ENCODE results near the gene MYO1D.

Gene MYO1D

DNA sequence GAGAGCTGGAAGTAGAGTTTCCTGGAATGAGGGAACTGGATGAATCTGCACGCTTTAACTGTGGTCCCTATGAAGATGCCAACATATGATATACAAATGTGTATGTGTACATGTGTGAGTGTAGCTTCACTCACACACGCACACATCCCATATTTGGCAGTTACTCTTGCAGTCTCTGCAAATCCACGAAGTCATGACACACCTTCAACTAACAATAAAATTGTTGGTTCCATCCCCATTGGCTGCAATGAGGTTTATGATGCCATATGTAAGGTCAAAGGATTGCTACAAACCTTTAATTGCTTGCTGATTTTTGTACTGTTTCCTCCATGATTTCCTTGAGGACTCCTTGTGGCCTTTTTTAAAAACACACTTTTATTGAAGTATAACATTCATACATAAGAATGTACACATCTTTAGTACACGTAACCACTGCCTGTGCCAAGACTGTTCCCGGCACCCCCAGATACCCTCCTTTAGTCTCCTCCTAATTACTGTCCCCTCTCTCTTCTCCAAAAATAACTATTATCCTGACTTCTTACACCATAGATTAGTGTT lies 22.0 kb downstream of the MYO1D start:
- no peaks in the 10 kb centered on the region for H3K9me3 Mint-ChIP-seq (ENCODE audit: low read depth)

DNA sequence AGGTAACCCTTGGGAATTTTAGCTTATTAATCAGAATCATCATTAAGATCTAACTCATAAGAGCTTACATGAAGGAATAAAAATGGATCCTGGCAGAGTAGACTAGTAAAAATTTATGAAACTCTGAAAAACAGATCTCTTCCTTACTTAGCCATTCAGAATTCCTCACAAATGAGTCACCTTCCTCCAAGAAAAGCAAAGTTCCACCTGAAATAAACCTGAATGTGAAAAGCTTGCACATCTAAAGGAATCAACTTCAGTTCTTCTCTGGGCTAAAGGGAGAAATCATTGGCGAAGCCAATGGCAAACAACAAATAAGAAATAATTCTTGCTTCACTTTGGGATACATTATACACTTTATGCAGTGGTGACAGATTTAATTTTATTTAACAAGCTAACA lies 22.7 kb downstream of the MYO1D start:
- Mint-ChIP-seq H3K4me1 (ENCODE audit: low read depth) (no peaks in the 10 kb centered on the region), H3K27ac (no peak overlapping the region), H3K9me3 (ENCODE audit: low read depth) (no peaks in the 10 kb centered on the region), H3K36me3 (peaks cover 3% of the 10 kb centered on the region), H3K4me3 (no peak overlapping the region), H3K27me3 (peaks cover 13% of the 10 kb centered on the region)

More for the DNA sequence above, 22.0 kb downstream of the MYO1D start:
- no peak overlapping the region for H3K27ac Mint-ChIP-seq
- no peaks in the 10 kb centered on the region for H3K4me1 Mint-ChIP-seq (ENCODE audit: low read depth)
- H3K36me3 Mint-ChIP-seq, result peaks cover 3% of the 10 kb centered on the region
- H3K4me3 Mint-ChIP-seq, result no peak overlapping the region
- H3K27me3 Mint-ChIP-seq, result peaks cover 13% of the 10 kb centered on the region

DNA sequence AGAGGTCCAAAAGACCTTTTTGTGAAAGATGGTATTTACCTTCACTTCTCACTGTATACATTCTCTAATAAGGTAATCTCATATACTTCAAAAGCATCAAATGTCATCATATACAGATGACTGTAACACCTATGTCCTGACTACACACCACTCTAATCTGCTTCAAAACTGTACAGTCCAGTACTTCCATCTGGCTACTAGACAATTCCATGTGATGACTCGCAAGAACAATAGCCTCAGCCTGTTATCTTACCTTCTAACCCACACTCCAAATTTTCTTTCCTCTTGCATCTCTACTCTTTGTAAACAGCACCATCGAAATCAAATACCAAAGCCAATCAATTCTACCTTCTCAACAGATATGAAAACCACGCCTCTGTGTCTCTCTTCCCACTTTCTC lies 24.1 kb downstream of the MYO1D start:
- peaks cover 3% of the 10 kb centered on the region for H3K36me3 Mint-ChIP-seq
- no peaks in the 10 kb centered on the region for H3K4me1 Mint-ChIP-seq (ENCODE audit: low read depth)
- H3K9me3 Mint-ChIP-seq (ENCODE audit: low read depth), result no peaks in the 10 kb centered on the region
- peaks cover 13% of the 10 kb centered on the region for H3K27me3 Mint-ChIP-seq
- no peak overlapping the region for H3K4me3 Mint-ChIP-seq
- no peak overlapping the region for H3K27ac Mint-ChIP-seq

DNA sequence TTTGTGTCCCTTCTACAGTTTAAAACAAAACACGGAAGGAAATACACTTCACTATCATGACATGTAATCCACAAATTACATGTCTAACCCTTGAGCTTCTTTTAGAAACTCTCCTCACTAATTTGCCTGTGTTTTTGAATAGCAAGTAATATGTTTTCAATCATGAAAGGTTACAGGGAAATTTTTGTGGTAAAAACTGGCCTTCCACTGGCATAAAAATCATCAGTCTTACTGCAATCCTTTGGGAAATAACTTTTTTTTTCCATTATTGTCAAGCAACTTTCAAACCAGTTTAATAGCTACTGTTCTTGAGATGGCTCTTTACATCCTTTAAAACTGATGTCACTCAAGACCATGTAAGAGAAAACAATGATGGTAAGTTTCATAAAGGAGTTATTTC lies 27.0 kb downstream of the MYO1D start:
- Mint-ChIP-seq H3K27ac (no peak overlapping the region), H3K36me3 (no peaks in the 10 kb centered on the region), H3K27me3 (peaks cover 11% of the 10 kb centered on the region), H3K9me3 (ENCODE audit: low read depth) (no peaks in the 10 kb centered on the region), H3K4me3 (no peak overlapping the region), H3K4me1 (ENCODE audit: low read depth) (no peaks in the 10 kb centered on the region)

DNA sequence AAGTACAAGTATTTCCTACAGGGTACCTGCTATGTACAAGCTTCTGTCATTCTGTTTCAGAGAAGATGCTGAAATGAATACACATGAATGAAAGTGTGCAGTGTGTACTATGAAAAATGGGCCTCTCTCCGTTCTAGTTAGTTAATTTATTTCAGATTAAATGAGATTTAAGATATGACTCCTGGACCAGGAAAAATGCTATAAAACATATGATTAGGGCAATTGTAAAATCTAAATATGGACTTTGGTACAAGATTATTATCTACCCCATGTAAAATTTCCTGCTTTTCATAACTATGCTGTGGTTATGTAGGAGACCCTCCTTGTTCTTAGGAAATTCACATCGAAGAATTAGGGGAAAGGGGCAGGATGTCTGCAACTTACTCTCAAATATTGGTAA lies 28.9 kb downstream of the MYO1D start:
- H3K27me3 Mint-ChIP-seq, result peaks cover 11% of the 10 kb centered on the region
- H3K36me3 Mint-ChIP-seq, result no peaks in the 10 kb centered on the region
- no peak overlapping the region for H3K4me3 Mint-ChIP-seq
- H3K9me3 Mint-ChIP-seq (ENCODE audit: low read depth), result no peaks in the 10 kb centered on the region
- no peaks in the 10 kb centered on the region for H3K4me1 Mint-ChIP-seq (ENCODE audit: low read depth)
- H3K27ac Mint-ChIP-seq, result no peak overlapping the region

DNA sequence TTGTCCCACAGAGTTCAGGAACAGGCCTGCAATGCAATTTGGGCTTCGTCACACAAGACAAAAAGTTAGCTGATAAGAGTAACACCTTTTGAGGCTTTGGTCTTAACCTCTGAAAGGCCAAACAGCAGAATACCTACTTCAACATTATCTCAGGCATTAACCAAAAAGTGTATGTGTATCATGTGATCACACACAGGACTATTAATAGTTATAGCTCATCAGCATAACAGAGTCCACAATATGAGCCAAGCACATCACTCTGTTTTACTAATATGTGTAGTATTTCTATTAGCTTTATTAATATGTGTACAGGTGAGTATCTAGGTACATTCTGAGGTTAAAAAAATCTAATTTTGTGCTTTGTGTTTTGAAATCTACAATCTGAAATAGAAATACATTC lies 30.8 kb downstream of the MYO1D start:
- Mint-ChIP-seq H3K9me3 (ENCODE audit: low read depth) (no peaks in the 10 kb centered on the region), H3K36me3 (no peaks in the 10 kb centered on the region), H3K4me1 (ENCODE audit: low read depth) (no peaks in the 10 kb centered on the region), H3K4me3 (no peak overlapping the region), H3K27ac (no peak overlapping the region), H3K27me3 (peaks cover 6% of the 10 kb centered on the region)

DNA sequence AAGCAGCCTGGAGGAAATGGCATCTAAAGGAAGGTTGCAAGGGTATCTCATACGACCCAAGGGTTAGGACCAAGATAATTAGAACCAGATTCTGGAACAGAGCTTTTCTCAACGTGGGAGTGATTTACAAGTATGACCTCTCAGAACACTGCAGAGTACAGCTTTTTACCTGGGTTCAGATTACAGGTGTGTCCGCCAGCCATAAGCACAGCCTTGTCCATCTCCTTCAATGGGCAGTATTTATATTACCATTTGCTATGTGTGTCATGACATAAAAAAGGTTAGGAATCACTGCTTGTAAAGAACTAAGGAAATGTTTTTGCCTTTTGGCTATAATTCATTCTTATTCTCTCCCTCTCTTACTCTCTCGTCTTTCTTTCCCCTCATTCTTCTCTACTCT lies 36.7 kb downstream of the MYO1D start:
- Mint-ChIP-seq H3K27ac (no peak overlapping the region), H3K36me3 (peaks cover 3% of the 10 kb centered on the region), H3K27me3 (peaks cover 7% of the 10 kb centered on the region), H3K4me3 (no peak overlapping the region), H3K4me1 (ENCODE audit: low read depth) (no peaks in the 10 kb centered on the region), H3K9me3 (ENCODE audit: low read depth) (no peaks in the 10 kb centered on the region)

DNA sequence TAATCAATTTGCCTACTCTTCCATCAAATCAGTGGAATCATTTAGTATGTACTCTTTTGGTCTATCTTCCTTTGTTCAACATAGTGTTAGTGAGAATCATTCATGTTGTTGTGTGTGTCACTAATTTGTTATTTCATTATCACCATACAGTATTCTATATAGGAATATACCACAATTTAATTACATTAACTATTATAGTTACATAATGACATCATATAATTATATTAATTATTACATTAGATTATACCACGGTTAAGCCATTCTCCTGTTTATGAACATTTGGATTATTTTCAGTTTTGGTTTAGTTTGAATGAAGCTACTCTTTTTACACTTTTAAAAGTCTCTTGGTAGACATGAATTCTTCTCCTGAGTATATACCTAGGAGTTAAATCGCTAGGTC lies 40.4 kb downstream of the MYO1D start:
- H3K27ac Mint-ChIP-seq, result no peak overlapping the region
- H3K27me3 Mint-ChIP-seq, result peaks cover 6% of the 10 kb centered on the region
- no peaks in the 10 kb centered on the region for H3K9me3 Mint-ChIP-seq (ENCODE audit: low read depth)
- H3K4me3 Mint-ChIP-seq, result no peak overlapping the region
- H3K4me1 Mint-ChIP-seq (ENCODE audit: low read depth), result no peaks in the 10 kb centered on the region
- peaks cover 5% of the 10 kb centered on the region for H3K36me3 Mint-ChIP-seq

DNA sequence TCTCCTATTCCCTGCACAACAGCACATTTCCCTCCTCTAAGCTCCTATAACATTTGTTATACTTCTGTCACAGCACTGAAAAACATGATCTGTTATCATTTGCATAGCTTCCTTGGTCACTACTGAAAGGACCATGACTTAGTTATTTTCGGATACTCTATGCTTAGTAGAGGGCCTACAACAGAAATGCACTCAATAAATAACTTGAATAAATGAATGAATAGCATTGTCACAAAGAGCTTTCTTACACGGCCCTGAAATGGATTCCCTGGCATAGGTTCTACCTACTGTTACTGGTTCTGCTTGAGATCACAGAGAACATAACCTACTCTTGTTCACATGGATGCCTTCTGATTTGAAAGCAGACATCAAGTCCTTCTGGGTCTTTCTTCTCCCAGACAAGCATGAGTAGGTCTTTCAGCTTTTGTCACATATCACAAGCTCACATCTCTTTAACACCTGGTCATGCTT lies 41.6 kb downstream of the MYO1D start:
- Mint-ChIP-seq H3K27me3 (peaks cover 4% of the 10 kb centered on the region), H3K4me3 (no peak overlapping the region), H3K27ac (no peak overlapping the region), H3K4me1 (ENCODE audit: low read depth) (no peaks in the 10 kb centered on the region), H3K9me3 (ENCODE audit: low read depth) (no peaks in the 10 kb centered on the region), H3K36me3 (peaks cover 2% of the 10 kb centered on the region)

DNA sequence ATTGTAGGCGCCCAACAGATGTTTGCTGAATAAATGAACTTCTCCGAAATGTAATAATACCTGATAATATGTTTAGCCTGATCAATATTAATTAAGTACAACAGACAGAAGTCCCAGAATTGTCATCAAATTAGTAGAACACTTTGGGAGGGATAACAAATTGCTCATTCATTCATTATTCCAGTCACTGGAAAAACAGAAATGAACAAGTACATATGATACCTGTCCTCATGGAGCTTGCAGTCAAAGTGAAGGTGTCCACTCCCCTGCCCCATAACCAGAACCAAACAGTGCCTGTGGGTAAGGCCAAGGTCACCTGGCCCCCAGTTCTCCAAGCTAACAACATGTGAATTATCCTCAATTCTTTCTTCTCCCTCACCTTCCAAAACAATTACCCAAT lies 42.8 kb downstream of the MYO1D start:
- H3K36me3 Mint-ChIP-seq, result peaks cover 2% of the 10 kb centered on the region

DNA sequence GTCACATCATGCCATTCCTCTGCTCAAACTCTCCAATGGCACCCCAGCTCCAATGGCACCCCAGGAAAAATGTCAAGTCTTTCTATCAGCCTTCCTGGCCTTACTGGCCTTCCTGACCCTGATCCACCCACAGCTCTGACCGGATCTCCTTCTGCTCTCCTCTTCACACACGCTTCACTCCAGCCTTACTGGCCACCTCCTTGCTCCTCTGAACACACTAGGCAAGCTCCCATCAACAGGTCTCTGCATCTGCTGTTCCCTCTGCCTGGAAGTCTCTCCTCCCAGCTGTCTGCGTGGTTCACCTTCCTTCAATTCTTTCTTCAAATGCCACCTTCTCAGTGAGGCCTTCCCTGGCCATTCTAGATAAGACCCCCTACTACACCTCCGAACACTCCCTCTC lies 43.4 kb downstream of the MYO1D start:
- H3K36me3 Mint-ChIP-seq, result peaks cover 2% of the 10 kb centered on the region

More for the DNA sequence above, 42.8 kb downstream of the MYO1D start:
- Mint-ChIP-seq H3K9me3 (ENCODE audit: low read depth) (no peaks in the 10 kb centered on the region), H3K4me1 (ENCODE audit: low read depth) (peaks cover under 1% of the 10 kb centered on the region), H3K27ac (no peak overlapping the region), H3K4me3 (no peak overlapping the region), H3K27me3 (peaks cover 4% of the 10 kb centered on the region)

DNA sequence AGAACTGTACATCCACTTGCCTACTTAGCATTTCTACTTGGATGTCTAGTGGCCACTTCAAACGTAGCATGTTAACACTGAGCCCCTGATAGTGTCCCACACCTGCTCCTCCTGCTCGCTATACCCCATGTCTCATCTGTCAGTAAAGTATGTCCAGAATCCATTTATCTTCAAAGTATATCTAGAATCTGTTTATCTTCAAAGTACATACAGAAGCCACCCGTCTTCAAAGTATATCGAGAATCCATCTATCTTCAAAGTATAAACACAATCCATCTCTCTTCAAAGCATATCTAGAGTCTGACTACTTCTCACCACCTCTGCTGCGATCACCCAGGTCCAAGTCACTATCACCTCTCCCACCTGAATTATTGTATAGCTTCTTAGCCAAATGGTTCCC lies 43.8 kb downstream of the MYO1D start:
- peaks cover 2% of the 10 kb centered on the region for H3K36me3 Mint-ChIP-seq
- peaks cover 4% of the 10 kb centered on the region for H3K27me3 Mint-ChIP-seq
- no peaks in the 10 kb centered on the region for H3K9me3 Mint-ChIP-seq (ENCODE audit: low read depth)
- no peak overlapping the region for H3K4me3 Mint-ChIP-seq
- H3K27ac Mint-ChIP-seq, result no peak overlapping the region
- H3K4me1 Mint-ChIP-seq (ENCODE audit: low read depth), result peaks cover 7% of the 10 kb centered on the region

More for the DNA sequence above, 43.4 kb downstream of the MYO1D start:
- H3K9me3 Mint-ChIP-seq (ENCODE audit: low read depth), result no peaks in the 10 kb centered on the region
- H3K27ac Mint-ChIP-seq, result no peak overlapping the region
- H3K27me3 Mint-ChIP-seq, result peaks cover 4% of the 10 kb centered on the region
- no peak overlapping the region for H3K4me3 Mint-ChIP-seq
- H3K4me1 Mint-ChIP-seq (ENCODE audit: low read depth), result peaks cover 5% of the 10 kb centered on the region

DNA sequence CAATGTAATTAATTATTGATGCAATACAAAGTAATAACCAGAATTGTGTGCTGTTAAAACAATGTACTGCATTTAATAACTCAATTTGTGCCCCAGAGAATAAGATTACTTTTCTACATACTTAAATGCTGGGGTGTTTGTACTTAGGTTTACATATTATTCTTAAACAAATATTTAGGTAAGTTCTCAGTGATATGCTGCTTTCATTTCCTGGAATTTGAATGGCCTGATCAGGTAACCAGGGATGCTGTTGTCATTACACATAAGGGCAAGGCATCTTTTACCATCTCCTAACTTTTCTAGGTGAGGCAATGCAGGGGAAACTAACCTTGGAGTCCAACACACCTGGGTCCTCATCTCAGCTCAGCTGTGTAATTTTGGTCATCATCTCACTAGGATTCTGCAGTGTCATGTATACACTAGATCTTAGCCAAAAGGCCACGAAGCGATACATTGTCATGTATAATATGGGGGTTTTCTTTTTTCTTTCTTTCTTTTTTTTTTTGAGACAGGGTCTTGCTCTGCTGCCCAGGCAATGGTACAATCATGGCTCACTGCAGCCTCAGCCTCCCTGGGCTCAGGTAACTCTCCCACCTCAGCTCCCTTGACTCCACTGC lies 45.2 kb downstream of the MYO1D start:
- Mint-ChIP-seq H3K27me3 (peaks cover 6% of the 10 kb centered on the region), H3K9me3 (ENCODE audit: low read depth) (no peaks in the 10 kb centered on the region), H3K36me3 (peaks cover 4% of the 10 kb centered on the region), H3K4me1 (ENCODE audit: low read depth) (peaks cover 13% of the 10 kb centered on the region), H3K4me3 (no peak overlapping the region), H3K27ac (no peak overlapping the region)

DNA sequence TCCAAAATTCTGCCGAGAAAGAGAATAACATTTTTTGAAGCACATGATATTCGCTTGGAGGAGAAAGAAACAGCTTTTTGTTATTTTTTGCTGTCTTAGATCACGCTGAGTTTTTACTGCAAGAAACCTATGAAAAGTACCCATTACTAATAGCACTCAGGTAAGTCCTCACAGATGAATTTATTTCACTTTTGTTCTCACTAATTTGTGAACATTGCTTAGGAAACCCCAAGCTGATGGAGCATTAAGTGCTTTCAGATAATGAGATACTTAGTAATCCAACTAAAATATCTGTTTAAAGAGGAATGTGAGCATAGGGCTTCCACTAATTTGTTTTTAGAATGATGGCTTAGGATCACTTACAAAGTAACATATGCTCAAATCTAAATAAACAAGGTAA lies 45.7 kb downstream of the MYO1D start:
- H3K27me3 Mint-ChIP-seq, result peaks cover 6% of the 10 kb centered on the region
- peaks cover 13% of the 10 kb centered on the region for H3K4me1 Mint-ChIP-seq (ENCODE audit: low read depth)
- no peak overlapping the region for H3K27ac Mint-ChIP-seq
- no peak overlapping the region for H3K4me3 Mint-ChIP-seq
- H3K36me3 Mint-ChIP-seq, result peaks cover 4% of the 10 kb centered on the region
- no peaks in the 10 kb centered on the region for H3K9me3 Mint-ChIP-seq (ENCODE audit: low read depth)

DNA sequence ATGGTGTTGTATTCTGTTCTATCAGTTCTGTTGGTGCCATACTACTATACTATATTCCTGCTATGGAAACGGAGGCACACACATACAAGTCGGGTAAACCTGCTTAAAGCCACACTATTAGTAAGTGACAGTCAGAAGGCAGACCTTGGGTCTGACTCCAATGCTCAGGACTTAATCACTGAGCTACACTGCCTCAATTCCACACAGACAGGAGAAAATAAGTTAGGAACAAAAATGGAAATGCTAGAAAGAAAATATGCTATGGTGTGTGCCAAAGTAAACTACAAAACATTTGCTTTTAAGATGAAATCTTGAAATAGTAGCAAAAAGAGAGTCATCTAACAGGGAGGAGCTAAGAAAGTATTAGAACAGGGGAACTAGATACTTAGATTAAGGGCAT lies 48.1 kb downstream of the MYO1D start:
- Mint-ChIP-seq H3K4me1 (ENCODE audit: low read depth) (peaks cover 13% of the 10 kb centered on the region), H3K4me3 (no peak overlapping the region), H3K9me3 (ENCODE audit: low read depth) (no peaks in the 10 kb centered on the region), H3K27ac (no peak overlapping the region), H3K36me3 (peaks cover 2% of the 10 kb centered on the region), H3K27me3 (peaks cover 5% of the 10 kb centered on the region)

DNA sequence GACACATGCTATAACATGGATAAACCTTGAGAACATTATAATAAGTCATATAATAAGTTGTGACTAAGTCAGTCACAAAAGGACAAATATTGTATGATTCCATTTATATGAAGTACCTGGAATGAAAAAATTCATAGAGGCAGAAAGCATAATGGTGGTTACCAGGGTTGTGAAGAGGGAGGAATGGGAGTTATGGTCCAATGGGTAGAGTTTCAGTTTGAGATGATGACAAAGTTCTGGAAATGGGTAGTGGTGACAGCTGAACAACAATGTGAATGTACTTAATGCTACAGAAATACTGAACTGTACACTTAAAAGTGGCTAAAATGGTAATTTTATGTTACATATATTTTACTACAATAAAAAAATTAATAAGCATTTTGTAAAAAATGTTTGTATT lies 49.7 kb downstream of the MYO1D start:
- peaks cover 5% of the 10 kb centered on the region for H3K27me3 Mint-ChIP-seq
- no peak overlapping the region for H3K27ac Mint-ChIP-seq
- peaks cover 15% of the 10 kb centered on the region for H3K4me1 Mint-ChIP-seq (ENCODE audit: low read depth)
- H3K36me3 Mint-ChIP-seq, result peaks cover 2% of the 10 kb centered on the region
- no peaks in the 10 kb centered on the region for H3K9me3 Mint-ChIP-seq (ENCODE audit: low read depth)
- no peak overlapping the region for H3K4me3 Mint-ChIP-seq

Data from activated naive CD8-positive, alpha-beta T cell (primary cell).